HG03135 (cell line): ENCODE measurements around the gene EDEM1.

Experiments used
- ATAC-seq: cut with Tn5 transposase; IDR thresholded peaks from one replicate; pipeline ENCODE4 v1.9.1; 2021; ENCODE audit warnings: mild to moderate bottlenecking, moderate library complexity; ENCODE audit not compliant: unreplicated experiment

EDEM1 gene

GRCh38 chr3:5197470-5198312 is 10.2 kb downstream of the EDEM1 start:
- ATAC-seq, result peak; percentile 73

DNA sequence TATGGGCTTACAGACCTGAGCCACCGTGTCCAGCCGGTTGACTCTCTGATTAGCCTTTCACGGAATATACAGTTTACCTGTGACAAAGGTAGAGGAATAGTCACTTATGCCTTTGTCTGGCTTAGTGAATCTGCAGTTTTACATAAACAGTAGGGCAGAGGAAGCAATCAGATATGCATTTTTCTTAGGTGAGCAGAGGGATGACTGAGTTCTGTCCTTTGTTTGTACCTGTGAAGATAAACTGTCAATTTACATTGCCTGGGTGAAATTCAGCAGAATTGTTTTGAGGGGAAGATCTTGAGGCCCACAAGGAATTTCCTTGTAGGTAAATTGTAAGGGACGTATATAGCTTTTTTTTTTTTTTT is 10.8 kb downstream of the EDEM1 start:
- ATAC-seq, result no peak

DNA sequence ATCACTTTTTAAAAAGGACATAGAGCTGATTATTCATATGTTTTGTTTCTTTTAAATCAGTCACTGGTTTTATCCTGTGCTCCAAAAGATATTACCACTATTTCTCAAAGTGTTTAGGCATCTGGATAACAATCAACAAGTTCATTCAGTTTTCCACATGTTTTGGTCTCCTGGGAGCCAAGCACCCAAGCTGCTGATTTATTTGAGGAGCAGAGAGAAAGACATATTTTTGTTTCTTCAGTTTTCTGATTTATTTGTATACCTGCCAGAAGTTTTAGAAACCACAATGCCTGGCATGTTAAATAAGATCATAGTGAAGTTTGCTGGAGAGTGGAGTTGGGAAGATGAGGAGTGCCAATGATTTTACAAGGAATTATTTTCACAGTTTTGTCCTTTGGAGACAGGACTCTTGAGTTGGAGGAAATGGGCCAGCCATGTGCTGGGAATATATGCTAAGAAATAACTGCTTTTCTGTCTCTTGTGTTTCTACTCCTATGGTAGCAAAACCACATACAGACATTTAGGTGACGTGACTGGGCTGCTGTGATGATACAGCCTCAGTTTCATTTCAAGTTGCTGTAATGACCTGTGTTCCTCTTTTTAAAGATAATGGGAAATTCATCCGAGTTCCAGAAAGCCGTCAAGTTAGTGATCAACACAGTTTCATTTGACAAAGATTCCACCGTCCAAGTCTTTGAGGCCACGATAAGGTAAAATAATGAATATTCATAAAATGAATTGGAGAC is 11.7 kb downstream of the EDEM1 start:
- ATAC-seq, result peak; percentile 30

DNA sequence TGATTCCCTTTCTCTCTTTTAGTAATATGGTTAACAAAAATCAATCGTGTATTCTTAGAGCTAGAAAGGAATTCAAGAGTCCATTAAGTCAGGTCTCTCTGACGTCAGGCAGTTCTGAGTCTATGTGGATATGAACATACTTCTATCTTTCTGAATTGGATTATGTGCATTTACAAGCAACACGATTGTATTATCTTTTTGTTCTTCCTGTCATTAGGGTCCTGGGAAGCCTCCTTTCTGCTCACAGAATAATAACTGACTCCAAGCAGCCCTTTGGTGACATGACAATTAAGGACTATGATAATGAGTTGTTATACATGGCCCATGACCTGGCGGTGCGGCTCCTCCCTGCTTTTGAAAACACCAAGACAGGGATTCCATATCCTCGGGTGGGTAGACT is 14.0 kb downstream of the EDEM1 start:
- ATAC-seq, result no peak

DNA sequence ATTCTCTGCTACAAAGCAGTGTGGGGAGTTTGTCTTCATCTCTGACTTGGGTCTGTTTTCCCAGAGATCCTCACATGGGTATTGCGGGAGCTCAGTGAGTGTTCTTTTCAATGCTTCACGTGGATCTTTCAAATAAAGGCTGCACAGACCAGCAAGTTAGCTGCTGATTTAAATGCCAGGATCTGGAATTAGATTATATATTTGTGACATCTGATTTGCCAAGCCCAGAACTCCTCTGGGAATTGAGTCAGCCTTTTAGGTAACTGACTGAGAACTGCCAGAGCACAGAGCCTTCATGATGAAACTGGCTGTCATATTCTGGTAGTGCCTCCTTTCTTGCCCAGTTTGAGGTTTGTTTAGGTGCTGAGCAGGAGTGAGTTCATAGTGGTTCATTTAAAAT is 14.7 kb downstream of the EDEM1 start:
- no peak for ATAC-seq

- peak; percentile 99 for ATAC-seq
Measured at GRCh38 chr3:5205165-5205941, 17.8 kb downstream of the EDEM1 start.

DNA sequence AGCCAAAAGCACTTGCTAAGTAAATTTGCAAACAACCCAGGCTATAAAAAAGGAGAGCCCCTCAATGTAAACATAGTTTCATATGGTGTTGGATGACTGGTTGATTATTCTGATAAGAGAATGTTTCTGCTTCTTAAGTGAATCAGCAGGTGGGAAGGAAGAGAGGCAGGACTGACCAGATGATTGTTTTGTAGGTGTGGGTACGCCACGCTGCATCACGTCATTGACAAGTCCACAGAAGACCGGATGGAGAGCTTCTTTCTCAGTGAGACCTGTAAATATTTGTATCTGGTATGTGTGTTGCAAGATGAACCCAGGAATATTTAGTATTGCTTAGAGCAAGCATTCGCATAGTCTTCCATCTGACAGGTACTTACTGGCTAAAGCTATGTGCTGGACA is 23.4 kb downstream of the EDEM1 start:
- ATAC-seq, result no peak

DNA sequence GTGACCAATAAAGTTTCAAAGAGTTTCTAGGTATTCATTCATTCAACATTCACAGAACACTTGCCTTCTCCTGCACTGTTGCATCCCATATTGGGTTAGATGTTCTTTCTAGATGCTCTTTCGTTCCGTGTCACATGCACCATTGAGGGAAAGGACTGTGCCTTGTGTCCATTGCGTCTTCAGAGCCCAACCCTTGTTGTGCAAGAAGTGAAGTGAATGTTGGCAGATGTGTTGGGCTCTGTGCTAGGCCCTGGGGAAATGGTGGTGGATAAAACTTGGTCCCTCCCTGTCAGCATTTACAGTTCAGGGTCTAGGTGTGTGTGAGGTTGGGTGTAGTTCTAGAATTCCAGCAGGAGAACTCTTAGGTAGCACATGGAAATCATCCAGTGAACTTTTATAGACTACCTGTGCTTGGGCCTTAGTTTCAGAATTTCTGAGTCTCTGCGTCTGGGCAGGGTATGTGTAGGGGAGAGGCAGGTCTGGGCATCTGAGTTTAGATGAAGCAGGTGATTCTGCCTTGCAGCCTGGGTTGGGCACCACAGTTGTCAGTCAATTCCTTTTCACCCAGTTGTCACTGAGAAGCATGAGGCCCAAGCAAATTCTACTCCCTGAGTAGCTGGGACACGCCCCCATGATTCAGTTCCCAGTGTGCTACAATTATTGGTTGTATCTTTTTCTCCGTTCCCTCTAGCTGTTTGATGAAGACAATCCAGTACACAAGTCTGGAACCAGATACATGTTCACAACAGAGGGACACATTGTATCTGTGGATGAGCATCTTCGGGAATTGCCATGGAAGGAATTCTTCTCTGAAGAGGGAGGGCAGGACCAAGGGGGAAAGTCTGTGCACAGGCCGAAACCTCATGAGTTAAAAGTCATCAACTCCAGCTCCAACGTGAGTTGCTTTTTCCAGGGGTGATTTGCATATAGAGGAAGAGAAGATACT is 25.4 kb downstream of the EDEM1 start:
- ATAC-seq, result no peak

DNA sequence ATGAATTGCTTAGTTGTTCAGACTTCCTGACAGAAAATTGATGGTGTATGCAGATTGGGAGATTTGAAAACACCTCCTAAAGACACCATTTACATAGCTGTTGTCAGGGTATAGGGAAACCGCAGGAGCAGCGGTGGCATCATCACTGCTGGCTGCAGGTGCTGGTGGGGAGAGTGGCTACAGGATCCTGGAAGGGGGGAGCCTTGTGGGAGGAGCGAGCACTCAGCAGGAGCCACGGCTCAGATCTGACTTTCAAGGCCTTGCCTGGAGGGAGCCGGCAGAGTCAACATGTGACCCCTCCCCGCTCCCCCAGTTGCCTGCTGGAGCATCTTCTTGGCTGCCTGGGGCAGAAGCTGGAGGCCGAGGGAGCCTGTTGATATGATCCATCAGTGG is 26.1 kb downstream of the EDEM1 start:
- no peak for ATAC-seq

DNA sequence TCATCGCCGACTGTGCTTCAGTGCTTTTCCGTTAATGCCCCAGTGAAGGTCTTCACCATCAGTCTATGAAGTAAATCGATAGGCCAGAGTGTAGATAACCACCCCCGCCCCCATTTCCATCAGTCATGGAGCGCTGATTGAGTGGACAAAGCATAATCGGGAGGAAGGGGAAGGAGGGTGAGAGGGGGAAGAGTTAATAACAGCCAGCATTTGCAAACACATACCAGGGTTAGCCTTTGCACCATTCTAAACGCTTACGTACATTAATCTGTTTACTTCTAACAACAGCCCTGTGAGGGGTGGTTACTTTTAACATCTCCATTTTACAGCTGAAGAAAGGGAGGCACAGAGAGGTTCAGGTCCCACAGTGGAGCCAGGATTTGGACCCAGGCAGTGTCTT is 26.8 kb downstream of the EDEM1 start:
- ATAC-seq, result no peak

GRCh38 chr3:5217824-5218595 is 30.5 kb downstream of the EDEM1 start:
- no peak for ATAC-seq

DNA sequence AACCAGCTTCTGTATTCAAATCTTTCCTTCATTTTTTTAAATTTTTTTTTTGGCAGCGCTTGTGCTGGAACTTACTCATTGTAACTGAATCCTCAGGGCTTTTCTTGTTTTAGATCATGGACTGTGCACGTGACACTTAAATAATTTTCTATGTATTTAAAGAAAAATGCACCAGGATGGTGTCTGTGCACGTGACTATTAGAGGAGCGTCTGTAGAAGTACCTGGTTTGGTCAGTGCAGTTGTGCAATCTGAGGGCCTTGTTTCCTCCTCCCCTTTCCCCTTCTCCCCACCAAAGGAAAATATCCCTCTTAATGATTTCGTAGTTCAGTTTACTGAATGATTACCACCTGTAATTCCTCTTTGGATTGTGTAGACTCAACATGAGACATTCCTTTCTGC is 31.3 kb downstream of the EDEM1 start:
- ATAC-seq, result no peak

- ATAC-seq, result no peak
Measured at GRCh38 chr3:5219216-5219615, 31.7 kb downstream of the EDEM1 start.

DNA sequence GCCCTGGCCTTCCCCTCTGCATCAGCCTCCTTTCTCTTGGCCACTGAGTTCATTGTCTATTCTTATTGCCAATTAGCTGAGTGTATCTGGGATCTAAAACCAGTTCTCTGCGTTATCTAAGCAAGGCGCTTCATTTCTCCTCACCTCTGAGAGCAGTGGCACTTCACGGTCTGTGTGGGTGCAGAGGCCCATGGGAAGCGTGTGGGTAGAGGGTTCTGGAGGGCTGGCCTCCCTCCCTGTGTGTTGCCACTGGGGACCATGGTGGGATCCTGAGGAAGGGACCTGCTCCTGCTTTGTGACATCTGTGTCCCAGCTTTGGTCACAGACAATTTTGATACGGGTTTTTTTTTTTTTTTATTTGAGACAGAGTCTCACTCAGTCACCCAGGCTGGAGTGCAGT is 32.7 kb downstream of the EDEM1 start:
- ATAC-seq, result no peak

- no peak for ATAC-seq
Measured at GRCh38 chr3:5220667-5221431, 33.3 kb downstream of the EDEM1 start.

DNA sequence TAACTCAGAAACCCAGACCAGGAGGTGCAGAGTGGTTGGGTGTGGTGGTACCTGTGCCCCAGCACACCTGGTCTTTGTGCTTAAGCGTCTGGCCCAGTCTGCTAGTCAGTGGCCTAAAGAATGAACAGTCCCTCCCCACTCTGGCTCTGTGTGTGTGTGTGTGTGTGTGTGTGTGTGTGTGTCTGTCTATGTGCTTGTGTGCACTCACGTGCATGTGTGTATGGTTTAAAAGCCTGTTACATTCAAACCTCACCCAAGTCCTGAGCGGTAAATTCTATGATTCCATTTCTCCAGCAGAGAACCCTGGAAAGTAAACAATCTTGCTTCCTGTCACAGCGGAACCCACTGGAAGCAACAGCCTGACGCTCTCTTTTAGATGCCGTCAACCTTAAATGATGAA is 34.2 kb downstream of the EDEM1 start:
- ATAC-seq, result no peak

DNA sequence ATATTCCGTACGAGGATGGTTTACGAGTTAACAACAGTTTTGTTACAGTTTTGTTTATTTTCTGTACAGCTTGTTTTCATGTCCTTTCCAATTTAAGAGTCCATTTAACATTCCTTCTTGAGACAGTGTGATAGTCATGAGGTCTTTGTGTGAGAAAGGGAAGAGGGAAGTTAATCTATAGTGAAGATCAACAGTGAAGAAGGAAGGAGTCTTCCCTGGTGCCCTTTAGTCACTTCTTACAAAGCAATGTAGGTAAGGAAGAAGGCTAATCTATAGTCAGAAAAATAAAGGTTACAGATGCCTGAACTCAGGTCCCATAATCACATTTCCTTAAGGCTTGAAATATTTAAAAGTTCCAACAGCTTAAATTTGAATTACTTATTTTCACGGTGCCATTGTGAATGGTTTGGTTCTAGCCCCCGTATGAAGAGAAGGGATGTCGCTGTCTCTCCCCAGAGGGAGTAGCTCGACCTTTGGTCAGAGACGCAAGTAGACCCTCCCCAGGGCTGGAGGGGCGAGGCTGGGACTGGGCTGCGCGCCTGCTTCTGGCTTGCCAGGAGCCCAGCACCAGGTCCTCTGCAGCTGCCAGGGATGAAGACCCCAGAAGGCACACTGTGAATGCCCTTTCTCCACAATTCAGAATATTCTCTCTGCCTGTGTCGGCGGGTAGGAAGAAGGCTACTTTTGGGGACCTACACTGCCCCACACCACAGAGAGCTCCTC is 34.9 kb downstream of the EDEM1 start:
- no peak for ATAC-seq

- no peak for ATAC-seq
Measured at GRCh38 chr3:5226783-5227182, 39.3 kb downstream of the EDEM1 start.
